Tibial nerve (tissue), 3 donors: Measurements from ENCODE around the gene SLC9B2.

Experiments used
- POLR2A ChIP-seq, 2 donors: fragments of 450-650 bp; IDR thresholded peaks; one replicate each; pipeline ENCODE4 v1.6.1; 2017; ENCODE audit warnings: antibody characterized with exemption in 2 of 2, mild to moderate bottlenecking in 2 of 2, moderate library complexity in 2 of 2
- TF ChIP-seq, protein P1 (sequence below), 5 experiments: fragments of 200-600 bp in 3 of 5; fragments of 450-650 bp in 2 of 5; sonication (generic) in 3 of 5; IDR thresholded peaks; one replicate each; pipeline ENCODE4 v1.5.1; 2016 to 2019; ENCODE audit warnings: antibody characterized with exemption in 5 of 5, mild to moderate bottlenecking in 3 of 5, moderate library complexity in 2 of 5

DNA sequence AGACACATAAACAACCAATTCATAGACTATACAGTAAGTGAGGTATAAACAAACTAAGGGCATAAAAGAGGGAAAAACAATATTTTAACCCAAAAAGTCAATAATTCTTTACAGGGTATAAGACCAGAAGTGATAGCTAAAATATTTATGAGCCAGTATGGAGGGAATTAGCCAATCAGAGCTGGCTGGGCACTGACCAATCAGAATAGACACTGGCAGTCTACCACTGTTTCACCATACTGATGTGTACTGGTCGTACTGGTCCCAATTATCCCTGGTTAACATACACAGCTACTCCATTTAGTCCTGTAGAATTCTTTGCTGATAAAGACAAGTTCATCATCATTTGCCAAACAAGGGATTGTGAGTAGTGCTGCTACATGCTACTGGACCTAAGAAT, 47.3 kb downstream of the SLC9B2 start:
- TF ChIP-seq POLR2A (IDR thresholded peaks at IDR 0.05): no peak
- TF ChIP-seq, protein P1, sequence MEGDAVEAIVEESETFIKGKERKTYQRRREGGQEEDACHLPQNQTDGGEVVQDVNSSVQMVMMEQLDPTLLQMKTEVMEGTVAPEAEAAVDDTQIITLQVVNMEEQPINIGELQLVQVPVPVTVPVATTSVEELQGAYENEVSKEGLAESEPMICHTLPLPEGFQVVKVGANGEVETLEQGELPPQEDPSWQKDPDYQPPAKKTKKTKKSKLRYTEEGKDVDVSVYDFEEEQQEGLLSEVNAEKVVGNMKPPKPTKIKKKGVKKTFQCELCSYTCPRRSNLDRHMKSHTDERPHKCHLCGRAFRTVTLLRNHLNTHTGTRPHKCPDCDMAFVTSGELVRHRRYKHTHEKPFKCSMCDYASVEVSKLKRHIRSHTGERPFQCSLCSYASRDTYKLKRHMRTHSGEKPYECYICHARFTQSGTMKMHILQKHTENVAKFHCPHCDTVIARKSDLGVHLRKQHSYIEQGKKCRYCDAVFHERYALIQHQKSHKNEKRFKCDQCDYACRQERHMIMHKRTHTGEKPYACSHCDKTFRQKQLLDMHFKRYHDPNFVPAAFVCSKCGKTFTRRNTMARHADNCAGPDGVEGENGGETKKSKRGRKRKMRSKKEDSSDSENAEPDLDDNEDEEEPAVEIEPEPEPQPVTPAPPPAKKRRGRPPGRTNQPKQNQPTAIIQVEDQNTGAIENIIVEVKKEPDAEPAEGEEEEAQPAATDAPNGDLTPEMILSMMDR (IDR thresholded peaks at IDR 0.05): no peak
